Measurements from ENCODE around the gene PTCH2. TPM values are rescaled to one million over a fixed set of nuclear protein-coding genes. Genes with fewer than 3 reads are reported as not detected.

The PTCH2 gene
- total RNA-seq, 1 experiment from 2014 or later, result 0.79 TPM

- Histone ChIP-seq H2BK12ac (ENCODE audit: insufficient read length, low read depth, low read length) (no peak overlapping the region), H3K9ac (ENCODE audit: extremely low read depth, insufficient read length, low read length) (no peak overlapping the region), H4K5ac (ENCODE audit: insufficient read length, low read depth, low read length) (no peak overlapping the region), H4K20me1 (ENCODE audit: control insufficient read depth, insufficient read depth, insufficient read length) (no peaks in the 10 kb centered on the region), H3K27me3 (ENCODE audit: insufficient read depth, low read length) (no peaks in the 10 kb centered on the region), H2AFZ (ENCODE audit: low read length) (no peak overlapping the region), H3K79me1 (ENCODE audit: insufficient read depth, low read depth, low read length, poor library complexity, severe bottlenecking) (no peaks in the 10 kb centered on the region), H2BK15ac (ENCODE audit: low read depth, low read length) (no peak overlapping the region), H3K9me3 (ENCODE audit: control insufficient read depth, low read depth, low read length) (no peaks in the 10 kb centered on the region), H2AK5ac (ENCODE audit: insufficient read length, low read length) (no peak overlapping the region), H3K4me1 (ENCODE audit: insufficient read depth, low read length) (no peaks in the 10 kb centered on the region), H3K18ac (ENCODE audit: insufficient read length, low read depth, low read length) (no peak overlapping the region), H4K91ac (ENCODE audit: insufficient read length, low read depth, low read length) (no peak overlapping the region), H2BK20ac (ENCODE audit: low read depth, low read length, poor library complexity, severe bottlenecking) (no peak overlapping the region), H3K4ac (ENCODE audit: low read depth, low read length) (no peak overlapping the region), H3K56ac (ENCODE audit: insufficient read length, low read depth, low read length) (no peak overlapping the region), H4K8ac (replicated peaks; ENCODE audit: insufficient read length, low read depth, low read length) (no peak overlapping the region), H3T11ph (ENCODE audit: low read length) (no peak overlapping the region), H2BK5ac (ENCODE audit: insufficient read length, low read length) (no peak overlapping the region), H3K27ac (ENCODE audit: insufficient read length, low read depth, low read length) (no peak overlapping the region), H3K79me2 (ENCODE audit: insufficient read depth, low read length) (no peaks in the 10 kb centered on the region), H3K14ac (ENCODE audit: insufficient read depth, low read length) (no peak overlapping the region), H2BK120ac (ENCODE audit: low read depth, low read length, poor library complexity, severe bottlenecking) (no peak overlapping the region), H3K23me2 (ENCODE audit: insufficient read length, low read depth, low read length, poor library complexity, severe bottlenecking) (no peaks in the 10 kb centered on the region), H3K23ac (ENCODE audit: insufficient read length, low read depth, low read length) (no peak overlapping the region), H3K4me2 (ENCODE audit: insufficient read depth, insufficient read length, low read length) (no peak overlapping the region)
- H3K27ac Mint-ChIP-seq, result no peak overlapping the region
- H3K9me3 Mint-ChIP-seq, result no peaks in the 10 kb centered on the region
- TF ChIP-seq CTCF (conservative IDR thresholded peaks at IDR 0.05), result no peak
- peaks cover 7 to 14% of the 10 kb centered on the region in 2 experiments; a peak in 3 of 4 replicates for H3K4me1 Mint-ChIP-seq
- no peaks in the 10 kb centered on the region for H3K27me3 Mint-ChIP-seq (ENCODE audit: low read depth)
- no peak overlapping the region for H3K4me3 Mint-ChIP-seq
- WGBS (ENCODE audit: extremely low coverage, insufficient read length, low lambda C conversion rate), result no CpG with 5 or more reads among the region's 2 CpGs
- peaks cover 0 to 3% (median 0%) of the 10 kb centered on the region in 3 experiments; a peak in 2 of 7 replicates for H3K36me3 Mint-ChIP-seq (ENCODE audit: insufficient read depth in 1 of 3, low read depth in 3 of 3)
- DNase-seq, result no peak
These were observed 6.6 kb upstream of the PTCH2 start for GRCh38 chr1:44849575-44850132.
